ENCODE results near the gene TNRC6C.

DNA sequence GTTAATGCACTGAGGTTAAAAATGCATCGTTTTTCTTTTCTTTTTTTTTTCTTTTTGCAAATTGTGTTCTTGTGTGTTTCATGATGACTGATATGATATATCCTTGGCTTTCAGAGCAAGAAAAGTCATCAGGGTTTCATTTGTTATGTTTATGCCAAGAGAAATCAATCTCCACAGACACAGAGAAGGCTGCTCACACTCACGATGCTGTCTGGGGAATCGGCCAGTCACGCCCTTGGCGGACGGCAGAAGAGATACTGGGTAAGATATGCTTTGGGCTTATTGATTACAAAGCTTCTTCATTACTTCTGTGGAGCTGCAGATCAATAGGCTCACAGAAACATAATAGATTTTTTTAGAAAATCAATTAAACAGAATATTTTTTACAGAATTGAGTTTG lies 42.2 kb upstream of the TNRC6C start:
- TF ChIP-seq, protein P1, sequence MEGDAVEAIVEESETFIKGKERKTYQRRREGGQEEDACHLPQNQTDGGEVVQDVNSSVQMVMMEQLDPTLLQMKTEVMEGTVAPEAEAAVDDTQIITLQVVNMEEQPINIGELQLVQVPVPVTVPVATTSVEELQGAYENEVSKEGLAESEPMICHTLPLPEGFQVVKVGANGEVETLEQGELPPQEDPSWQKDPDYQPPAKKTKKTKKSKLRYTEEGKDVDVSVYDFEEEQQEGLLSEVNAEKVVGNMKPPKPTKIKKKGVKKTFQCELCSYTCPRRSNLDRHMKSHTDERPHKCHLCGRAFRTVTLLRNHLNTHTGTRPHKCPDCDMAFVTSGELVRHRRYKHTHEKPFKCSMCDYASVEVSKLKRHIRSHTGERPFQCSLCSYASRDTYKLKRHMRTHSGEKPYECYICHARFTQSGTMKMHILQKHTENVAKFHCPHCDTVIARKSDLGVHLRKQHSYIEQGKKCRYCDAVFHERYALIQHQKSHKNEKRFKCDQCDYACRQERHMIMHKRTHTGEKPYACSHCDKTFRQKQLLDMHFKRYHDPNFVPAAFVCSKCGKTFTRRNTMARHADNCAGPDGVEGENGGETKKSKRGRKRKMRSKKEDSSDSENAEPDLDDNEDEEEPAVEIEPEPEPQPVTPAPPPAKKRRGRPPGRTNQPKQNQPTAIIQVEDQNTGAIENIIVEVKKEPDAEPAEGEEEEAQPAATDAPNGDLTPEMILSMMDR (optimal IDR thresholded peaks at IDR 0.05 in 1 of 3, IDR thresholded peaks at IDR 0.05 in 1 of 3, conservative IDR thresholded peaks at IDR 0.05 in 1 of 3; ENCODE audit: extremely low read depth in 1 of 3, insufficient read depth in 2 of 3, low read length in 3 of 3), result no peak
- TF ChIP-seq EZH2 (IDR thresholded peaks at IDR 0.05; ENCODE audit: low read length), result no peak

Data from keratinocyte (primary cell).